Activated T-helper 2 cell treated with anti-CD3 and anti-CD28 coated beads, Interferon-gamma antibody, Interleukin-2, Interleukin-4, amounts not matched to agents 10 μg/mL and 5 μg/mL and 100 μg/mL, durations not matched to agents 14 hours and 24 hours and 36 hours (primary cell): ENCODE results near the gene SPP1. TPM values are rescaled to one million over a fixed set of nuclear protein-coding genes. Genes with fewer than 3 reads are reported as not detected.
A peak's percentile ranks its signal among the peaks of the same experiment; 100 is the strongest.

Experiments
- DNase-seq: peaks from one replicate; pipeline ENCODE4 v3.0.0; 2021; ENCODE audit warnings: low spot score
- H3K27ac Mint-ChIP-seq: one replicate; pipeline ENCODE4 v1.8.0; 2021; ENCODE audit warnings: mixed read lengths
- H3K27me3 Mint-ChIP-seq: one replicate; pipeline ENCODE4 v1.8.0; 2021; ENCODE audit warnings: low read depth, mixed read lengths
- H3K36me3 Mint-ChIP-seq: one replicate; pipeline ENCODE4 v1.8.0; 2021; ENCODE audit warnings: low read depth, mixed read lengths
- H3K4me1 Mint-ChIP-seq: one replicate; pipeline ENCODE4 v1.8.0; 2021; ENCODE audit warnings: low read depth, mixed read lengths
- H3K4me3 Mint-ChIP-seq: one replicate; pipeline ENCODE4 v1.8.0; 2021; ENCODE audit warnings: low read depth, mild to moderate bottlenecking, moderate library complexity, mixed read lengths
- H3K9me3 Mint-ChIP-seq: one replicate; pipeline ENCODE4 v1.8.0; 2021; ENCODE audit warnings: mixed read lengths
- intact Hi-C: fragments of 100-400 bp; cut with micrococcal nuclease; formaldehyde crosslinking; loops from one replicate; pipeline ENCODE4 v1.15.1; 2023
- total RNA-seq: library from RNA; stranded (reverse); gene quantifications from 2 replicates; pipeline ENCODE4 v1.2.3, GENCODE V29; 2022

The SPP1 gene
- total RNA-seq, 1 donor from 2014 or later: 0.43 TPM

DNA sequence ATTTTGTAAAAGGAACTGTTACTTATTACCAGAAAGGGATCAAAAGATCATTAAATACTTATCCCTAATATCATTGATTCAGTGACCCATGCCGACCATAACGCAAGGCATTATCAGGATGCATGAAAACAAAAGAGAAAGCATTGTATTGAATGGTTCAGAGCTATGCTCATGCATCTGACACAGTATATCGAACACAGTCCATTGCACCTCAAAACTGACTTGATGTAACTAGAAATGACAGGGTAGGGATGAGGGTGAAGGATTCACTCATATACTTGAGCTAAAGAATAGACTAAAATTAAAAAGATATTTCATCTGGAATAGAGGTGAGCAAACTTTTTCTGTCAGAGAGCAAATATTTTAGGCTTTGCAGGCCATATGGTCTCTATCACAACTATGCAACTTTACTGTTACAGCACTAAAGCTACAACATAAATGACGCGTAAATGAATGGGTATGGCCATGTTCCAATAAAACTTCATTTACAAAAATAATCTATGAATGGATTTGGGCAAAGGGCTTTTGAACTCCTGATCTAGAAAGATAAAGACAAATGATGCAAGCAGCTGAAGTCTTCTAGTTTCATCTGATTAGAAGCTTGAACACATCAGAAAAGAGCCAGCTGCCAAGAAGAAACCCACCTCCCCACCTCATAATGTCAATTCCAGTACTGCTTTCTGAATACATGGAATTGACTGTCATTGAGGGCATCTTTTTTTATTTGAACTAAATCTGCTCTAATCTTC, 12.9 kb upstream of the SPP1 start:
- Mint-ChIP-seq H3K36me3 (no peaks in the 10 kb centered on the region), H3K4me1 (peaks cover 2% of the 10 kb centered on the region), H3K27me3 (peaks cover 9% of the 10 kb centered on the region), H3K27ac (no peak overlapping the region), H3K9me3 (no peaks in the 10 kb centered on the region), H3K4me3 (no peak overlapping the region)
- intact Hi-C loops: no loop called here
- no peak for DNase-seq

DNA sequence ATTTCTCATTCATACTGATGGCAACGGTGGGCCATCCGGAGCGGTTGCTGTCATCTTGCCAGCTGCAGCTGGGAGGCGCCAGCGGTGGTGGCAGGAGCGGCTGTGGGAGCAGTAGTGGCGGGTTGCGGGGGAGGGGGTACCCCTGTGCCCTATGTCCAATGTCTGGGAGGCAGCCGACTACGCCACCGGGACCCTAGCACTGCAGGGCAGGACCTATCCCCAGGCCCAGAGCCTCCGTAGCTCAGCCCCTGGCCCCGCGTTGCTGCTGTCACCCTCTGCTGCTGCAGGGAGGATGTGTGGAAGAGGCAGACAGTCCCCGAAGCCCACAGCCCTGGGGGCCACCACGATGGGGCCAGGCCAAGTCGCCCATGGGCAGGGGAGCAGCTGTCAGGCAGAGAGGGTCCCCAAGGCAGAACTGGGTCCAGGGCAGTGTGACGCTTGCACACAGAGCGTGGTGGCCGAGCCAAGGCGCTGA, 10.0 kb upstream of the SPP1 start:
- peaks cover 24% of the 10 kb centered on the region for H3K27me3 Mint-ChIP-seq
- H3K27ac Mint-ChIP-seq: no peak overlapping the region
- H3K36me3 Mint-ChIP-seq: no peaks in the 10 kb centered on the region
- DNase-seq: no peak
- H3K4me3 Mint-ChIP-seq: no peak overlapping the region
- H3K9me3 Mint-ChIP-seq: no peaks in the 10 kb centered on the region
- intact Hi-C loops: no loop called here
- H3K4me1 Mint-ChIP-seq: peaks cover 2% of the 10 kb centered on the region

DNA sequence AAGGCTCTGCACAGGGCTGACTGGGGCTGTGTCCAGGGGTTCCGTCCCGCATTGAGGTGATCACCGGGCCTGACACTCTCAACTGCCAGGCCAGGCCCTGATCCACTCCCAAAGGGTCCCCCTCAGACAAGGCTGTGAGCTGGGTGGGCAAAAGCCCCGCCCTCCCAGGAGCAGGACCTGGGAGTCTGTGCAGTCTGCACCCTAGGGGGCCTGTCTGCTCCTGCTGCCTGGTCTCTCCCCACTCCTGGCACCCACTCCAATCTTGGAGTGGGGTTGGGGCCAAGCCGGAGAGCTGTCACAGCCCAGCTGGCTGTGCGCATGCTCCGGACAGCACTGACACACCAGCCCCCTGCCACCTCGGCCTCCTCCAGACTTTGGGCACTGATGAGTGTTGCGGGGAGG, 9.4 kb upstream of the SPP1 start:
- no peak overlapping the region for H3K4me3 Mint-ChIP-seq
- no peaks in the 10 kb centered on the region for H3K36me3 Mint-ChIP-seq
- H3K4me1 Mint-ChIP-seq: peaks cover 2% of the 10 kb centered on the region
- no peaks in the 10 kb centered on the region for H3K9me3 Mint-ChIP-seq
- intact Hi-C loops: no loop called here
- no peak for DNase-seq
- no peak overlapping the region for H3K27ac Mint-ChIP-seq
- peaks cover 24% of the 10 kb centered on the region for H3K27me3 Mint-ChIP-seq

DNA sequence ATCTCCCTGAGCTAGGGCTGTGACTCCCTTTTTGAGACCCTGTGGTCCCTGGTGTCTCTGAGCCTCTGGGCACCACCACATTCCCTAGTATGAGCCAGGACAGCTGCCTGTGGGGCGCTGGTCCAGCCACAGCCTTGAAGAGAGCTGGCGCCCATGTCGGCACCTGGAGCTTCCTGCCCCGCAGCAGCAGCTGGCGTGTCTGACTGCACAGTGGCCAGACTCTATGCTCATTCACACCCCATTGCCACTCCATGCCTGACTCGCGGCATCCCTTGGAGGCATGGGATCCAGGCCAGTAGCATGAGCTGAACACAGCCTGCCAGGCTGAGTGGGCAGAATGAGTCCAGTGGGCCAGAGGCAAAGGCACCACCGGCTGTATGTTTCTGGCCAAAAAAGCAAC, 8.3 kb upstream of the SPP1 start:
- intact Hi-C loops: no loop called here
- no peak for DNase-seq
- Mint-ChIP-seq H3K9me3 (no peaks in the 10 kb centered on the region), H3K4me3 (no peak overlapping the region), H3K4me1 (peaks cover 2% of the 10 kb centered on the region), H3K36me3 (no peaks in the 10 kb centered on the region), H3K27me3 (peaks cover 33% of the 10 kb centered on the region), H3K27ac (no peak overlapping the region)

DNA sequence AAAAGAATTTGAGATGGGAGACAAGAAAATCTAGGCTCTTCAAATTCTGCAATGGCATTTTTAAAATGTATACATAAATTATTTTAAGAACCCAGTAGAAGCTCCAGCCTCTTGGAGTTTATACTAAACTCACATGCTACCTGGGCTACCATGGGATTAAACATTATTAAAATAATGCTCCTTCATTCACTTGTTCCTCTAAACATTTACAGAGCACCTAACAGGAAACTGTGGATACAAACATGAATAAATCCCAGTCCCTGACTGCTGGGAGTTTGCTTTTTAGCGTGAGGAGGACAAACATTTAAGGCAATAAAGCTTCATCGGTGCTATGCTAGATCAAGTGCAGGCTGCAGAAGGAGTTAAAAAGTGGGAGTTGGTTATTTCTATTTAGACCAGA, 5.4 kb upstream of the SPP1 start:
- intact Hi-C loops: no loop called here
- Mint-ChIP-seq H3K27ac (no peak overlapping the region), H3K36me3 (no peaks in the 10 kb centered on the region), H3K4me3 (no peak overlapping the region), H3K4me1 (peaks cover under 1% of the 10 kb centered on the region), H3K9me3 (no peaks in the 10 kb centered on the region), H3K27me3 (peaks cover 46% of the 10 kb centered on the region)
- no peak for DNase-seq

DNA sequence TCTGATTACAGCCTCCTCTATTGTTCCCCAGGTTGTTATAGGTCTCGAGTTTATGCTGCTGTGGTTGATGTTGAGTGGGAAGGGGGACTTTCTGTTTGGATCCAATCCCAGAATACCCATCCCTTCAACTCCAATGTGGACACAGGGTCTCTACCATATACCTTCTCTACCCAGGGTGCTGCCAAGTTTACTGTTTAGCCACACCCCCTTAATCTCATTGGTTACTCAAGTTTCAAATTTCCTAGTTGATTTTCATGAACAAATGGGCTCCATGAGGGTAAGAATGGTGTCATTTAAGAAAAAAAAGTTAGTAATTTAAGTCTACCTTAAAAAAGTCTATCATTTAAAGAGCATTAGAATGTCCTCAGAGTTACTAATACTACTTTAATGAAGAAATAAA, 3.6 kb upstream of the SPP1 start:
- peaks cover 6% of the 10 kb centered on the region for H3K4me1 Mint-ChIP-seq
- H3K27ac Mint-ChIP-seq: no peak overlapping the region
- no peaks in the 10 kb centered on the region for H3K9me3 Mint-ChIP-seq
- no peak overlapping the region for H3K4me3 Mint-ChIP-seq
- H3K27me3 Mint-ChIP-seq: peaks cover 53% of the 10 kb centered on the region
- H3K36me3 Mint-ChIP-seq: no peaks in the 10 kb centered on the region
- intact Hi-C loops: no loop called here
- DNase-seq: no peak

DNA sequence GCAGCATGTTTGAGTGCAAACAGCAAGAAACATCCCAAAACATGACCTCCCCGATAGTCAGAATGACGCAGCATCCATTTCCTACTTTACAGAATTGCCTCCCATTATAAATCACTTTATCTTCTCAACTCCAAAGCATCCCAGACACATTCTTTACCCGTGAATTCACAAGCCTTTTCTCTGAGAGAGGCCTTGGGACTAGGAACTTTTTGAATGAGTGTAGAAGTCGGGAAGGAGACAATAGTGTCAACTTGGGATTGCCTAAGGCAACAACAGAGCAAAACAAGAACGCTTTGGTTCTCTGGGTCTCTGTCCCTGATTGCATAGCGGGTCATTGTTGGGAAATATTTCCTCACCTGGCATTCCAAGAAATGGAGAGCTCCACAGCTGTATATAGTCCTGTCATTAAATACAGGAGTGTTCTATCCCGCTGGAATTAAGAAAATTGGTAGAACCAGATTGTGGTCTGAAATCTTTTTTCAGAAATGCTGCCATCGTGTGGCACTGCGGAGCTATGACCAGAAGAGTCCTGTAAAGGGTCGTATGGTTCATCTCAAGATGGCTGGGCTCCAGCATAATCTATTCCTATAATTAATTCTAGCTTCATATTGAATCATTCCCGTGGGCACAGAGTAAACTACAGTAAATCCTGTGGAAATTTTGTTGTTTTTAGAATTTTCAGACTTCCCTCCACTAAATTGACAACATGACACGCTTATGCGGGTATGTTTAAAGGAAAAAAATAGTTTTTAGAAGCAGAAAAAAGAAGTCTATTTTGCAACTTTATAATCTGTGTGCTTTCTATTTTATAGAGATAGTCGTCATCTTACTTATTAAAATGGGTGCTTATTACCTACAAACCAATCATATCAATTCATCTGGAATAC, 2.0 kb upstream of the SPP1 start:
- Mint-ChIP-seq H3K27me3 (peaks cover 49% of the 10 kb centered on the region), H3K9me3 (no peaks in the 10 kb centered on the region), H3K36me3 (no peaks in the 10 kb centered on the region), H3K27ac (no peak overlapping the region), H3K4me3 (no peak overlapping the region), H3K4me1 (peaks cover 6% of the 10 kb centered on the region)
- DNase-seq: no peak
- intact Hi-C loops: loop anchor here (1.0 kb wide), 1 partner anchor 120 kb away; no protein-coding TSS in a partner anchor

DNA sequence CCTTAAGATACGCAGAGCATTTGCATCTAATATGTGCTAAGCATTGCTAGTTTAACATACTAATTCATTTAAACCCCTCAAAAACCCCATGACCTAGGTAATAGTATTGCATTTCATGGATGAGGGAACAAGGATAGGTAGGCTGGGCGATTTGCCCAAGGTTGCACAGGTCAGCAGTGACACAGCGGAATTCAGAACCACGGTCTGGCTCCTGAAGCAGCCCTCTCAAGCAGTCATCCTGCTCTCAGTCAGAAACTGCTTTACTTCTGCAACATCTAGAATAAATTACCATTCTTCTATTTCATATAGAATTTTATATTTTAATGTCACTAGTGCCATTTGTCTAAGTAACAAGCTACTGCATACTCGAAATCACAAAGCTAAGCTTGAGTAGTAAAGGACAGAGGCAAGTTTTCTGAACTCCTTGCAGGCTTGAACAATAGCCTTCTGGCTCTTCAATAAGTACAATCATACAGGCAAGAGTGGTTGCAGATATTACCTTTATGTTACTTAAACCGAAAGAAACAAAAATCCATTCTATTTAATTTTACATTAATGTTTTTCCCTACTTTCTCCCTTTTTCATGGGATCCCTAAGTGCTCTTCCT, 555 bp upstream of the SPP1 start:
- peaks cover 6% of the 10 kb centered on the region for H3K4me1 Mint-ChIP-seq
- intact Hi-C loops: loop anchor here (5.0 kb wide), 1 partner anchor 237 kb away; no protein-coding TSS in a partner anchor
- H3K27ac Mint-ChIP-seq: peak overlapping the region; percentile 11
- H3K9me3 Mint-ChIP-seq: no peaks in the 10 kb centered on the region
- DNase-seq: no peak
- H3K27me3 Mint-ChIP-seq: peaks cover 46% of the 10 kb centered on the region
- no peaks in the 10 kb centered on the region for H3K36me3 Mint-ChIP-seq
- no peak overlapping the region for H3K4me3 Mint-ChIP-seq

DNA sequence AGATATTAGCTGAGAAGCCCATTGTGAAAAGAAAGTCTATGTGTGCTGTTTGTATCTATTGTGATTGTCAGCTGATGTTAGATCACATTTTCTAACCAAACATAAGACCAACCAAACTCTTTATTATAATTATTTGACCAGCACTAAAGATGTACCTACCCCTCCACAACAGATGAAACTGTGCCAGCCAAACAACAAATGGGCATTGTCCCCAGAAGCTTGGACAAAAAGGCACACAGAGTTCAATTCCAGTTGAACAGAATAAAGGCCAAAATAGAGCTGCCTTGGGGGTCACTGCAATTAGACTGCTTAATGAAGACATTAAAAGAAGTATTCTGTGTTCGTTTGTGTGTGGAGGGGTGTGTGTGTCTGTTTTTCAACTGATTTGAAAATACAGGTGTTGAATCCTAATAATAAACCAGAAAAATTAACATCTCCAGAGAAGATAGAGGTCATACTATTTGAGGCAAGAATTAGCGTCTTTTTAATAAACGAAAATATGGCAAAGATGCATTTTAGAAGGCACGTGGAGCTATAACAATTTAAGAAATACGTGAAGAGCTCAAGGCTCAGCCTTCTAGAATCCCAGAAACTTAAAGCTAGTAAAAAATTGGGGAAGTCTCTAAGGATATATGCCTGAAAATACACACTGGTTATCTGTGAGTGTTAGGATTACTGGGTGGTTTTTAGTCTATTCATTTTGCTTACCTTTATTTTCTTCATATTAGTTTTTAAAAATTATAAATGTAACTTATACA, 2.2 kb downstream of the SPP1 start:
- DNase-seq: no peak
- Mint-ChIP-seq H3K4me1 (peaks cover 6% of the 10 kb centered on the region), H3K36me3 (no peaks in the 10 kb centered on the region), H3K27ac (no peak overlapping the region), H3K27me3 (peaks cover 41% of the 10 kb centered on the region), H3K4me3 (no peak overlapping the region), H3K9me3 (no peaks in the 10 kb centered on the region)
- intact Hi-C loops: loop anchor here (5.0 kb wide), 1 partner anchor 235 kb away; no protein-coding TSS in a partner anchor

DNA sequence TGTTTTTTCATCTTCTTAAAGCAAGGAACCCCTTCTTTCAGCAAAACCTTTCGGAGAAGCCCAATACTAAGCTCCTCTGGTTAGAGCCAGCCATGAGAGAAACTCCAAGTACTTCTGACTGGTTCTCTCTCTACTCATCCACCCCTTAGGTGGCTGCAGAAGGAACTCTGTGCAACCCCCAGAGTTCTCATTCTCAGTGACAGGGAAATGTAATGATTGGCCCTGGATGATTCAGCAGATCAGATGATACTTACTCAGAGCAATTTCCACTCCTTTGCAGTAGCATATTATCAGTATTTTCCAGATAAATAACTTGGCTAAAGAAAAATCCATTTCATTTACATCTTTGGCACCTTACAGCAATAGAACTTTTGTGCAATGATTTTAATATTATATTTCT, 3.2 kb downstream of the SPP1 start:
- Mint-ChIP-seq H3K27me3 (peaks cover 37% of the 10 kb centered on the region), H3K4me3 (no peak overlapping the region), H3K4me1 (peaks cover 6% of the 10 kb centered on the region), H3K9me3 (no peaks in the 10 kb centered on the region), H3K27ac (no peak overlapping the region), H3K36me3 (no peaks in the 10 kb centered on the region)
- DNase-seq: no peak
- intact Hi-C loops: loop anchor here (5.0 kb wide), 1 partner anchor 234 kb away; no protein-coding TSS in a partner anchor

DNA sequence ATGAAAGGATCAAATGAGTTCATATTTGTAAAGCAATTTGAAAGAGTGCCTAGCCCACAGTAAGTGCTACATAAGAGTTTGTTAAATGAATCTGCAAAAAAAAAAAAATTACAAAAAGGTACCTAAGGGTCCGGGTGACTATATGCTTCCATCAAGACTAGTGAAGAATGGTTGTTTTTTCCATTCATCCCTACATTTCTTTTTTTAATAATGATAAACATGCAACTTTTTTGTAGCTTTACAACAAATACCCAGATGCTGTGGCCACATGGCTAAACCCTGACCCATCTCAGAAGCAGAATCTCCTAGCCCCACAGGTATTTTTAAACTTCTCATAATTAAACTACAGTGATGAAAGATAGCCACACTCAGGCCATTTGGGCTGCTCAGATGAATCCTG, 4.3 kb downstream of the SPP1 start:
- Mint-ChIP-seq H3K4me3 (no peak overlapping the region), H3K4me1 (peaks cover 6% of the 10 kb centered on the region), H3K36me3 (no peaks in the 10 kb centered on the region), H3K9me3 (no peaks in the 10 kb centered on the region), H3K27me3 (peaks cover 39% of the 10 kb centered on the region), H3K27ac (no peak overlapping the region)
- DNase-seq: no peak
- intact Hi-C loops: loop anchor here (5.0 kb wide), 1 partner anchor 232 kb away; no protein-coding TSS in a partner anchor

DNA sequence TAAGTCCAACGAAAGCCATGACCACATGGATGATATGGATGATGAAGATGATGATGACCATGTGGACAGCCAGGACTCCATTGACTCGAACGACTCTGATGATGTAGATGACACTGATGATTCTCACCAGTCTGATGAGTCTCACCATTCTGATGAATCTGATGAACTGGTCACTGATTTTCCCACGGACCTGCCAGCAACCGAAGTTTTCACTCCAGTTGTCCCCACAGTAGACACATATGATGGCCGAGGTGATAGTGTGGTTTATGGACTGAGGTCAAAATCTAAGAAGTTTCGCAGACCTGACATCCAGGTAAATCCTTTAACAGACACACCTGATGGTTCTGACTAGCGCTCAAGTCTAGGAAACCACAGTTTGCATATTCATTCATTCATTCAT, 6.0 kb downstream of the SPP1 start:
- no peak for DNase-seq
- peaks cover 37% of the 10 kb centered on the region for H3K27me3 Mint-ChIP-seq
- no peaks in the 10 kb centered on the region for H3K4me1 Mint-ChIP-seq
- no peaks in the 10 kb centered on the region for H3K9me3 Mint-ChIP-seq
- H3K36me3 Mint-ChIP-seq: no peaks in the 10 kb centered on the region
- no peak overlapping the region for H3K27ac Mint-ChIP-seq
- intact Hi-C loops: no loop called here
- no peak overlapping the region for H3K4me3 Mint-ChIP-seq
